Measurements from ENCODE around the gene PPFIA4.

GRCh38 chr1:203017692-203018091, 8.6 kb upstream of the PPFIA4 start:
- TF ChIP-seq POLR2A (IDR thresholded peaks at IDR 0.05) = no peak
- TF ChIP-seq CTCF (IDR thresholded peaks at IDR 0.05) = no peak
